Esophagus squamous epithelium (tissue), 4 donors: ENCODE results near the gene TRERF1.

Source experiments
- CTCF ChIP-seq, 6 experiments: fragments of 450-650 bp in 4 of 6; fragments of 200-600 bp in 2 of 6; sonication (generic) in 2 of 6; IDR thresholded peaks; one replicate each; pipeline ENCODE4 v1.5.1; 2016 to 2019; ENCODE audit warnings: antibody characterized with exemption in 6 of 6, mild to moderate bottlenecking in 4 of 6, moderate library complexity in 4 of 6
- POLR2A ChIP-seq, 4 donors: fragments of 450-650 bp; IDR thresholded peaks; one replicate each; pipeline ENCODE4 v1.6.1; 2017; ENCODE audit warnings: antibody characterized with exemption in 4 of 4, mild to moderate bottlenecking in 4 of 4, moderate library complexity in 3 of 4

GRCh38 chr6:42260972-42261371 lies 190.8 kb downstream of the TRERF1 start:
- TF ChIP-seq CTCF (IDR thresholded peaks at IDR 0.05) (peak in 5 of 6 experiments; percentile 21 to 50 (median 23)), POLR2A (IDR thresholded peaks at IDR 0.05) (no peak)
